Activated T-cell treated with anti-CD3 and anti-CD28 coated beads, Interleukin-2, amount 50 U/mL, for 1 hour (primary cell): Measurements from ENCODE around the gene TNRC6A.
"Not testable (repeated sequence)": the region's sequence is repeated elsewhere in the genome, so short reads cannot be mapped to it uniquely, and the experiment has no call there.

ENCODE experiments used
- DNase-seq: peaks from one replicate; pipeline ENCODE4 v3.0.0-alpha.2; 2020

Gene TNRC6A

DNA sequence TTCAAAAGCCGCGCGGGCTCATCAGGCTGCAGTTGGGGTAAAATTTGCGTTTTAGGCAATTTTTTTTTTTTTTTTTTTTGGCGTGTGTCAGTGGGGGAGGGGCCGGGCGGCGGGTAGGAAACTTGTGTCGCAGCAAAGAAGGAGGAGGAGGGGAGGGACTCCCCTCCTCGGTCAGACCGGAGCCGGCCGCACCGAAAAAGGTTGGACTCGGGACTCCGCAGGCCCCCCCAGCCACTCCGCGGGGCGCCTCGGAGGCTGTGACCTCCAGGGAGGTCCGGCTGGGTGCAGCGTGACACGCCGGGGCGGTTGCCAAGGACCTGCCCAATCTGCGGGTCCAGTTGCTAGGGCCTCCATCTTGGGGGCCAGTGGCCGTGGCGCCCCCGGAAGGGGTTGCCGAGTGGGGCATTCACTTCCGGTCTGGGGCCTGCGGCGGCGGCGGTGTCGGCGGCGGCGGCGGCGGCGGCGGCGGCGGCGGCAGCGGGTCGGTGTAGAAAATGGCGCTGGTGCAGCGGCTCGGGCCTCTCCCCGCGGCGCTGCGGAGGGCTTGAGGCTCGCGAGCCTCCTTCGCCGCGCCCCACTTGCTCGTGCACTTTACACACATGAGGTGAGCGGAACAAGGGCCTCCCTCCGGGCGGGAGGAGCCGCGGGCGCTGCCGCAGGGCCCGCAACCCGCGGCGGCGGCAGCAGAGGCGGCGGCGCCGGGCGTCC, at the start of gene TNRC6A:
TSS of gene TNRC6A (plus strand) at position 409 of the 708 bp plus-strand sequence. CDS start at position 600, 191 bp downstream.
- peak; percentile 86 for DNase-seq

DNA sequence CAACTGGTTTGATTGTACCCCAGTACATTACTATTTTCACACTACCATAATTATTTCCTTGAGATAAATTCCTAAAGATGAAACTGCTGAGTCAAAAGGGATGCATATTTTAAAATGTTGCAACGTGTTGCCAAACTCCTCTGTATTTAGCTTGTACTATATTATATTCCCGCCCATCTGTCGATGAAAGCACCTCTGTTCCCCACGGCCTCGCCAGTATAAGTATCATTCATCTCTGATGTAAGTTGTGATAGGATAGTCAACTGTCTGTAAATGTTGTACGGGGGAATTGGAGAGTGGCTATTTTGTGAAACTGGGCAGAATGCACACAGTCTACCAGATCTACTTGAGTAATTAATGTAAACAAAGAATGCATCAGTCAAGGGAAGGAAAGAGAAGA, 47.7 kb upstream of the TNRC6A start:
- no peak for DNase-seq

- no peak for DNase-seq
These were observed 46.2 kb upstream of the TNRC6A start for GRCh38 chr16:24683250-24683649.

DNA sequence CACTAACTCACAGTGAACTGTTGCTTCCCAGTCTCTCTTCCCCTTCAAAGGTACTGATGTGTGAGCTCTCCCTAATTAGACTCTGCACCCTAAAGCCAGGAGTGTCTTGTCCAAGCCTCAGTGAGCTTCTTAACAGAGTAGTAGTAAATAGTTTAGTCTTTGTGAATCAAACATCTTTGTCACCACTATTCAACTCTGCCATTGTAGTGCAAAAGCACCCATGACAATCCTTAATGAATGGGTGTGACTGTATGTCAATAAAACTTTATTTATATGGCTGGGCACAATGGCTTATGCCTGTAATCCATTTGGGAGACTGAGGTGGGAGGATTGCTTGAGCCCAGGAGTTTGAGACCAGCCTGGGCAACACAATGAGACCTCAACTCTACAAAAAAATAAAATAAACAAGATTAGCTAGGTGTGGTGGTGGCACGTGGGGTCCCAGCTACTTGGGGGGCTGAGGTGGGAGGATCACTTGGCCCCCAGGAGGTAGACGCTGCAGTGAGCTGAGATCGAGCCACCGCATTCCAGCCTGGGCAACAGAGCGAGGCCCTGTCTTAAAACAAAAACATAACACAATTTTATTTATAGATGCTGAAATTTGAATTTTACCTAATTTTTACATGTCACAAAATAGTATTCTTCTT, 45.5 kb upstream of the TNRC6A start:
- no peak for DNase-seq

DNA sequence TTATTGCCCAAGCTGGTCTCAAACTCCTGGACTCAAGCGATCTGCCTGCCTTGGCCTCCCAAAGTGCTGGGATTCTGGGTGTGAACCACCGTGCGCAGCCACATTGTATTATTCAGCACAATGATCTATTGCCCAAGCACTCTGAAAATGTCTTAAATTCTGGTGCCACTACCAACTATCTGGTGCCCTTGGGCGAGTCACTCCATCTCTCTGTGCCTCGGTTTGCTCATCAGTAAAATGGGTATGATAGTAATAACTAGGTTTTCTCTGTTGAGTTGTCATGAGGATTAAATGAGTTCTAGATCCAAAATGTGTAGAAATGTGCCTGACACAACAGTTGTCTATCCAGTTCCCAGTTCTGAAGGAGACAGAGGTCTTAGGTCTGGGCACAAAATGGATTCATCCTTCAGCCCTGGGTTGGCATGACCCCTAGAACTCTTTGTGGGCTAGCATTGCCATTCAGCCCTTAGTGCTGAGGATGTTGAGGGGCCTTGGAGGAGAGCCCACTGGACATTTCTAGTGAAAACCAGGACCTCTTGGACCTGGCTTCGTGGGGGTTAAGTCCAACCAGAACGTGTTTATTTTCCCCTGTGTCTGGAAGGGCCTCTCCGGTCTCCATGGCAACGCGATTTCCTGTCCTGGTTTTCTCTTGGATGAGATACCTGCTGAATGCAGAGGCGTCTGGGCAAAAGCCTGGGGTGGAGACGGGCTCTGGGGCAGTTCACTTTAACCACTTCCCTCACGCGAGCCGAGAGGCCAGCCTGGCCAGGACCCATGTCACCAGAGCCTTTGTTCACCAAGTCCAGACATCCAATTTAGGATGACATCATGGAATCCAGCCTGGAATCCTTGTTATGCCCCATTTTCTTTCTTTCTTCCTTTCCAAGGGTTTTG, 43.7 kb upstream of the TNRC6A start:
- no peak for DNase-seq

- no peak for DNase-seq
These were observed 42.8 kb upstream of the TNRC6A start for GRCh38 chr16:24686678-24687077.

DNA sequence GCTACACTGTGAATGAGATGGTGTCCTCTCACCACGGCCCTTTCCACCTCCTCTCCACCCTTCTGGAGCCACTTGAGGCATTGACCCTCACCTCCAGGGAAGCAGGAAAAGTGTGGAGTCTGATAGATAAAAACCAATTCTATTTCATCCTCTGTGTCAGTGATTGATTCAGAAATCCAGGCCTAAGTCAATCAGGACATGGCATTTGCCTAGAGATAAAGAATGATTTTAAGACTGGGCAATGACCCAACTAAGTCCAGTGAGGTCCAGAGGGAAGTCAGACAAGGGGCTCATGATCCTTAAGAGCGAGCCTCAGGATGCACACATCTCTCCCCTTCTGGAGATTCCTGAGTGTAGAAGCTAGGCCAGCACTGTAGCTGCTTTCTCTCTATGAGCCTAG, 41.1 kb upstream of the TNRC6A start:
- DNase-seq, result no peak

- no peak for DNase-seq
These were observed 40.3 kb upstream of the TNRC6A start for GRCh38 chr16:24689128-24689527.

DNA sequence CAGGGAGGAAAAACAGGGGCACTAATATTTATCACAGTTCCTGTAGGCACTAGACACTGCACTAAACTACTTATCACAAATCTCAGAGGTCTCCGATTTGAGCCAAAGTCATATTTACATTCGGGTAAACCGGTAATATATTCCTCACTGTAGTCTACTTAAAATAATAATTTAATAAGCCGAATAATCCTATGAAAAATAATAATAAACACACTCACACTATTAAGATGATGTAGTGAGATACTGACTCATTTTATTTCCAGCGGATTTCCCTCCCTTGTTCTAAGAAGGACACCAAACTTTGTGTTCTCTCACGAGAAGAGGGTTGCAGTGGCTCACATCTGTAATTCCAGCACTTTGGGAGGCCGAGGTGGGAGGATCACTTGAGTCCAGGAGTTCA, 36.6 kb upstream of the TNRC6A start:
- DNase-seq, result no peak

DNA sequence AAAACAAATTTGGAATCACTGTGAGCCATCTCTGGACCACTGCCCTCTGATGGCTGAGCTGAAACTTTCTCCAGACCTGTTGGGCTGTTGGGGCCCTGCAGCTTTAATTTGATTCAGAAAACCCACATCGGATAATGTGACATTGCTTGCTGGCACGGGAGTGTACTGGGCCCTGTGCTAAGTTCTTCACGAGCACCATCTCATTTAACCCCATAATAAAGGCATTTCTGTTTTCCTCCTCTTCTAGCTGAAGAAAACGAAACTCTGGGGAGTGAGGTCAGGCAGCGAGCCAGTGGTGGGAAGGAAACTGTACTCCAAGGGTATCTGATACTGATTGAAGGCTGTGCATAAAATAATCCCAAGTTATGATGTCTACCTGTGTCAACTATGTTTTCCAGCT, 34.5 kb upstream of the TNRC6A start:
- no peak for DNase-seq

- DNase-seq, result no peak
These were observed 32.8 kb upstream of the TNRC6A start for GRCh38 chr16:24696699-24697098.

GRCh38 chr16:24698308-24698707, 31.1 kb upstream of the TNRC6A start:
- DNase-seq, result no peak

DNA sequence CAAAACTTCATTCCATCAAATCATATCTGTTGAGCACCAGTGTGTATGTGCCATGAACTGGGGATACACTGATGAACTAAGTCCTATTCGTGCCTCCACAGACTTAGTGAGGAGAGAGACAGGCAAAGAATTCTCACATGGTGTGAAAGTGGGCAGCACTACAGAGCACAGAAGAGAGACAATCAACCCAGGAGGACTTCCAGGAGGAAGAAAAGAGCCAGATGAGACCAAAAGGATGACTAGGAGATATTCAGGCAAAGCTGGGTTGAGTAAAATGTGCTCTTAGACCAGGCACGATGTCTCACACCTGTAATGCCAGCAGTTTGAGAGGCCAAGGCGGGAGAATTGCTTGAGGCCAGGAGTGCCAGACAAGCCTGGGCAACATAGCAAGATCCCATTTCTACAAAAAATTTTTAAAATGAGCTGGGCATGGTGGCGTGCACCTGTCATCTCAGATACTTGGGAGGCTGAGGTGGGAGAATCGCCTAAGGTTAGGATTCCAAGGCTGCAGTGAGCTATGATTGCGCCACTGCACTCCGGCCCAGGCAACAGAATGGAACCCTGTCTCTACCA, 30.2 kb upstream of the TNRC6A start:
- DNase-seq, result no peak

DNA sequence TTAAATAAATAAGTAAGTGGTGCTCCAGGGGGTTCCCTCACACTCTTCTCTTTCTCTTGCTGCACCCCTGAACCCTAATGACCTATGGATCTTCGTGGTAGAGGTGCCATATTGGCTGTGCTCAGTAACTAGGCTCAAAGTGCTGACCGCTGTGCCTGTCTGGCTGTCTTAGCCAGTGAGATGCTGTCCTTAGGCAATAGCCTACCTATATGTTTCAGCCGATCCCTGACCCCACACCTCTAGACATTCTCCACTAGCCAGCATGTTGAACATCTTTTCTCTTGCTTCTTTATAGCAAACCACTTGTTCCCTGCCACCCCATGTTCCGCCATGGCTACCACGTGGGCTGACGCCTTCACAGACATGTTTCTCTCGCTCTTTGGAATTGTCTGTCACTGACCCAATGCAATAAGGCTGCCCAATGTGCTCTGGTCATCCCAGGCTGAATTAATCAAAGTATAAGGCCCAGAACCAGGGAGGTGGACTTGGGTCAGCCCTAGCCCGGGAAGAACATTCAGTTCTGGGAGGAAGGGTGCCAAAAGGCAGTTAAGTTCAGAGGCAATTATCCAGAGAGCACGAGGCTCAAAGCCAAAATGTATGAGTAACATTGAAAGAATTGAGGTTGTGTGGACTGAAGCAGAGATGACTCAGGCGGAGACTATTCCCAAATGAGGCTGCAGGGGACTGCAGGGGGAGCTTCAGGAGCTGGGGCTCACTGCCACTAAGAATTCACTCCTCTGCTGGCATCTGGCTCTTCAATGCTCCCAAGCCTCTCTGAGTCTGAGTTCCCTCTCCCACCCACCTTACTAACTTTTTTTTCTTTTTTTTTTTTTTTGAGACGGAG, 28.7 kb upstream of the TNRC6A start:
- no peak for DNase-seq

DNA sequence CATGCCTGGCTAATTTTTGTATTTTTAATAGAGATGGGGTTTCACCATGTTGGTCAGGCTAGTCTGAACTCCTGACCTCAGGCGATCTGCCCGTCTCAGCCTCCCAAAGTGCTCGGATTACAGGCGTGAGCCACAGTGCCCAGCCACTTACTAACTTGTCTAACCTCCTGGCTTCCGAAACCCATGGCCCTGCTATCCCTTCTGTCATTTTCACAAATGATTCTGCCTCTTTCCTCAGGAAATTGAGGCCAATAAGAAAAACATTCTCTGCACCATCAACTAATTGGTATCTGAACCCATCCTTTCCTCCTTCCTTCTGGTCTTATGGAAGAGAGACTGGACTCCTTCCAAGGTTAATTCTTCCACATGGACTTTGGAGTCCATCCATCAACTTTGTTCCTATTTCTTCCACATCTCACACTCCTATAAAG, 27.9 kb upstream of the TNRC6A start:
- DNase-seq, result no peak

GRCh38 chr16:24707760-24708159, 21.7 kb upstream of the TNRC6A start:
- DNase-seq, result not testable (repeated sequence)

GRCh38 chr16:24713379-24713778, 16.1 kb upstream of the TNRC6A start:
- no peak for DNase-seq

GRCh38 chr16:24717411-24717810, 12.0 kb upstream of the TNRC6A start:
- DNase-seq, result no peak

DNA sequence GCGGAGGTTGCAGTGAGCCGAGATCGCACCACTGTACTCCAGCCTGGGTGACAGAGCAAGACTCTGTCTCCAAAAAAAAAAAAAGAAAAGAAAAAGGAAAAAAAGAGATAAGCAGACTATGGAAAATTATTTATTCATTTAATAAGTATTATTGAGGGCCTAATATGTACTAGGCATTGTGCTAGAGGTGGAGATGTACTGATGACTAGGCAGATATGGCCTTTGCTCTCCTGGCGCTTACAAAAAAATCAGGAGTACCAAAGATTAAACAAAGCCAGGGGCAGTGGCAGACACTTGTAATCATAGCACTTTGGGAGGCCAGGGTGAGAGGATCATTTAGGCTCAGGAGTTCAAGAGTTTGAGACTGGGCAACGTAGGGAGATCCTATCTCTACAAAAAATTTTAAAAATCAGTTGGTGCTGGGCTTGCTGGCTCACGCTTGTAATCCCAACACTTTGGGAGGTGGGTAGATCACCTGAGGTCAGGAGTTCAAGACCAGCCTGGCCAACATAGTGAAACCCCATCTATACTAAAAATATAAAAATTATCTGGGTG, 10.4 kb upstream of the TNRC6A start:
- DNase-seq, result no peak

GRCh38 chr16:24721830-24722238, 7.6 kb upstream of the TNRC6A start:
- no peak for DNase-seq

GRCh38 chr16:24723663-24724062, 5.8 kb upstream of the TNRC6A start:
- DNase-seq, result no peak

DNA sequence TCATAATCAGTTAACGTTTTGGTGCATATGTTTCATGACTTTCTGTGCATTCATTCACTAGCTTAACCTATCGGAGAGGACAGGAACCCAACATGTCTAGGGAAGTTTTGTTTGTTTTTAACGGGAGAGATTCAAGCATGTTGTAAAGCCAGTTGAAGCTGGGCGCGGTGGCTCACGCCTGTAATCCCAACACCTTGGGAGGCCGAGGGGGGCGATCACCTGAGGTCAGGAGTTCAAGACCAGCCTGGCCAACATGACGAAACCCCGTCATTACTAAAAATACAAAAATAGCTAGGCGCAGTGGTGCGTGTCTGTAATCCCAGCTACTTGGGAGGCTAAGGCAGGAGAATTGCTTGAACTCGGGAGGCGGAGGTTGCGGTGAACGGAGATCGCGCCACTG, 1.4 kb upstream of the TNRC6A start:
- no peak for DNase-seq
